AML-193 (cell line): ENCODE results near the gene ZBTB24.

Experiments used
- DNase-seq, 2 experiments: peaks; one replicate each; lab custom pipeline; 2025; lab: John Stamatoyannopoulos, UW

The ZBTB24 gene

DNA sequence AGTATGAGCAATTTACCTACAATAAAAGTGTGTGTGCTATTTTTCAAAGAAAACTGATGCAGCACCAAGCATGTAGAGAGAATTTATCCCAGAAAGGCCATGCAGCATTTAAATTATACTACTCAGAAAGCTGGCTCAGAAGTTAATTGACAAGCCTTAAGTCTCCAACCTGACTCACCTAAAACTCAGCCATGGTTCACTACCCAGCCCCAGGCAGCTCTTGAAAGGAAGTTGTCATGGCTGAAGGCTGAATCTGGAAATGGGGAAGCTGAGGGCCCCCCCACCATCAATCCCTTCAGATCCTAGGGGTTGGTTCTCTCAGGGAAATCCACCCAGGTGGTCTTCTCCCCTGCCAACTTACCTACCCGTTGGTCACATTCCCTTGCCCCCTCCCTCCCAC is 62.3 kb downstream of the ZBTB24 start:
- DNase-seq: peak; percentile 34 to 36

DNA sequence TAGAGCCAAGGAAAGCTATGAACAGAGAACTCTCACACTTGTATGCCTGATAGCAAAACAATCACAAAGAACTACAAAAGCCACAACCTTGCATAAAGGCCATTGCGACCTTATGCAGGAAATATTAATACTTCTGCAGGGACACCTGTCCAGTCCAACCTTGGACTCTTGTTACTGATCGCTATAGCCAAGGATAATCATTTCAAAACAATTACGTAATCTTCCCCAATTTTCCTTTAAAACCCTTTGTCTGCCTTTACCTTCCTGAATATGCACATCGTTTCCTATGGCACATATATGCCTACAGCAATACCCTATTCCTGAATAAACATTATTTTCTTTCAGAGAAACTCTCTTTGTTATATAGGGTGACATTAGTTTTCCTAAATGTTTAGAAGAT is 65.4 kb downstream of the ZBTB24 start:
- no peak for DNase-seq
